ENCODE results near the gene RSPH1.
A peak's percentile ranks its signal among the peaks of the same experiment; 100 is the strongest.

The RSPH1 gene

GRCh38 chr21:42532466-42533181, 36.6 kb upstream of the RSPH1 start:
- peak in 36 of 51 donors; percentile 21 to 90 (median 74) for DNase-seq

- DNase-seq: no peak
Observed at GRCh38 chr21:42531771-42532170, 35.7 kb upstream of the RSPH1 start.

- peak in 1 of 51 donors; percentile 51 for DNase-seq
Observed at GRCh38 chr21:42530167-42530518, 34.1 kb upstream of the RSPH1 start.

DNA sequence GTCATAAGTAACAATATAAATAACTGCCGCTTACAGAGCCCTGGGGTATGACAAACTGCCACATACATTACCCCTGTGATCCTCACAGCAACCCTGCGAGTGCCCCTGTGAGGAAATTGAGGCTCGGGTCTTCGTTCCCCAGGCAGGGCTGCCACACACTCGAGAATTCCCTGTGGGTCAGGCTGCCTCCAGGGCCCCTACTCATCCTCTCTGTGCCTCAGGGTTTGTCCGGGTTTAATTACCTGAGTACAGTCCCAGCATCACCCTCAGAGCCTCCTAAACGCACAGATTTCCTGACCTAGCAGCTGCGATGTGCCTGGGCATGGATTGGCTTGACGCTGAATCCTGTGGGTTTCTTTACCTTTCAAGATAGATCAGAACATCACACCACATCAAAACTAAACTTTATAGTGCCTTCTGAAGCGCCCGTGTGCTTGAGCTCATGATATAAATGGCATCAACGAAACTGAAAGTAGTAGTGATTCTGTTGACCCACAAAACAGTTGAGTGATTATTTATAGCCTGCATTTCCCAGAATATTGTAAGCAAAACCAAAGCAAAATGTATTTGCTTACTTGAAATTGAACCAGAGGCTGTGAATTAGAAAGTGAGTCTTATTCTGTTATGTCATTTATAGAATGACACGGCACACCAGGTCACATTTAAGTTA, 31.6 kb upstream of the RSPH1 start:
- DNase-seq: no peak

GRCh38 chr21:42527127-42527488, 31.1 kb upstream of the RSPH1 start:
- DNase-seq: no peak

DNA sequence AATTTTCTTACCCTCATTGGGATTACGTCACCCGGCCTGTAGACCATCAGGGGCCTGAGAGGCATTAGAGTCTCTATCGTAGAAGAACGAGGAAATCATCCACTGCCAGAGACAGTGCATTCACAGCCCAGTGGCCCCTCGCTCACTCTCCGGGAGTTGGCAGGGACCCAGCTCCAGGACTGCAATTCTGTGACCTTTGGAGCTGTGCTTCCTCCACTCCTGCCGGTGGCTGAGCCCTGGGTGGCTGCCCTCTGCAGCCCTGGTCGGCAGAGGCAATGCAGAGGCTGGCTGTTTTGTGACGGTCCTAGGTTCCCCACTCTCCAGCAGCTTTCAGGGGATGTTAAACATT, 30.3 kb upstream of the RSPH1 start:
- DNase-seq: no peak

DNA sequence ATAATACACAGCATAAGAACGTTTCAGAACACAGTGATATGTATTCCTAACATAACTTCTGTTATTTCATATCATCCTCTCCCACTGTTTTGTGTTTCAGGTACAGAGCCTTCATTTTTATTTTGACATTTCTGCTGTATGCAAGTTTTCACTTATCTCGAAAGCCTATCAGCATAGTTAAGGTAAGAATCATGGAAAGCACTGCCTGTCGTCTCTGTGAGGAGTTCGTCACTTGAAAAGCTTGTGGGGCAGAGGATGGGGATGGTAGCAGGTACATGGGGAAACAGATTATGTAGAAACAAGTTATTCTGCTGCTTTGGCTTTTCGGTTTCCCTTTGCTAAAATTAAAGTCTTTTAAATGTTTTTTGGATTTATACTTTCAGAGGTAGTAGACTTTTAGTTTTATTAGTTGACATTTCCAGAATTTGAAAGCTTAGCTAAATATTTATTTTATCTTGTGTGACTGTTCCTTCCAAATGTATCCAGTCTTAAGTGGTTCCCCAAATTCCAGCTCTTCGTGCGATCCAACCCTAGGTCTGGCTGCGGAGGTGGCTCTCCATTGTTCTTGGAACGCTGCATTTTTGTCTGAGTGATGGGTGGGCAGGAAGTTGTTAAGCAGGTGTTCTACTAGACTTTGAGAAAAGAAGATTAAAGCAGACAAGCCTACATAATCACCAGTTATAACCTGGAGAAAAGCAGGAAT, 29.8 kb upstream of the RSPH1 start:
- DNase-seq: peak in 1 of 51 donors; percentile 19

- peak in 2 of 51 donors; percentile 17 to 19 for DNase-seq
Observed at GRCh38 chr21:42525029-42525581, 29.1 kb upstream of the RSPH1 start.

- DNase-seq: peak in 9 of 51 donors; percentile 17 to 69 (median 41)
Observed at GRCh38 chr21:42524341-42525028, 28.5 kb upstream of the RSPH1 start.

GRCh38 chr21:42523941-42524340, 27.9 kb upstream of the RSPH1 start:
- no peak for DNase-seq

GRCh38 chr21:42523211-42523610, 27.2 kb upstream of the RSPH1 start:
- DNase-seq: no peak

DNA sequence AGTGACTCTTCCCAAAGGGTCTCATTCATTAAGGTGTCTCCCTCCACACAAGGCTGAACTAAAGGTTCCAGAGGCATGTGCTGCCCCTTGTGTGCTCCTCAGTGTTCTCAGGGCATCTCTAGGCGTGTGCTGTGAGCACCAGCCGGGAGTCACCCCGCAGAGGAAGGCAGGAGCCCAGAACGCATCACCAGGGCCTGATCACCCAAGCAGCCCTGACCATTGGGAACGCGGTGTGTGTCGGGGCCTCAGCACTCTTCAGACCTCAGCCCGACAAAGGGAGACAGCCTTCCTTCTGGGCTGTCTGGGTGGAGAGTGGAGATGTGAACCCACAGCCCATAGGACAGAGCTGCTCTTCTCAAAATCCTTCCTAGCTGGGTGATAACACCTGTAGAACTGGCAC, 26.7 kb upstream of the RSPH1 start:
- DNase-seq: no peak

- no peak for DNase-seq
Observed at GRCh38 chr21:42522271-42522670, 26.2 kb upstream of the RSPH1 start.

DNA sequence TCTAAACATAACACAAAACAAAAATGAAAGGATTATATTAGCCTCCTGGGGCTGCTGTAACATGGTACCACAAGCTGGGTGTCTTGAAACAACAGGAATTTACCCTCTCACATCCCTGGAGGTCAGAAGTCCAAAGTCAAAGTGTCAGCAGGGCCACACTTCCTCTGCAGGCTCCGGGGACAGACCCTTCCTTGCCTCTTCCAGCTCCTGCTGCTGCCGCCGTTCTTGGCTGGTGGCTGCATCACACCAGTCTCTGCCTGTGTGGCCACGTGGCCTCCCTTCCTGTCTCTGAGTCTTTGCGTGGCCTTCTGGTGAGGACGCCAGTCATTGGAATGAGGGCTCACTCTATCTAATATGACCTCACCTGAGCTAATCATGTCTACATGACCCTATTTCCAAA, 25.8 kb upstream of the RSPH1 start:
- no peak for DNase-seq

DNA sequence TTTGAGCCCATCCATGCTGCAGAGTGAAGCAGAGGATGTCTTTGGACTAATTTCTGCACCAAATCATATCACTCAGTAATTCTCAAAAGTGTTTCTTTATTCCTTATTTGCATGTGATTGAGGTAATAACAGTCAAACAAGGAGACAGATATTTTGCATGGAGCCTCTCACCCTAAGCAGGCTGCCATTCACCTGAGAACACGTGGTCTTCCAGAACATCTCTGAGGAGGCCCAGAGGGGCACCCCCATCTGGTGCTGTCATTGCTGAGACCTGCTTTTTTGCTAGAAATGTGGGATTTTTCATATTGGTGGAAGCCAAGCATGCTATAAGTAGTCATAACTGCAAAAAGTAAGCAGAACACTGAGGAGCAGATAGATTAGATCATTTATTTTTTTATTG, 25.4 kb upstream of the RSPH1 start:
- no peak for DNase-seq

GRCh38 chr21:42520628-42521253, 24.7 kb upstream of the RSPH1 start:
- peak in 1 of 51 donors; percentile 10 for DNase-seq

DNA sequence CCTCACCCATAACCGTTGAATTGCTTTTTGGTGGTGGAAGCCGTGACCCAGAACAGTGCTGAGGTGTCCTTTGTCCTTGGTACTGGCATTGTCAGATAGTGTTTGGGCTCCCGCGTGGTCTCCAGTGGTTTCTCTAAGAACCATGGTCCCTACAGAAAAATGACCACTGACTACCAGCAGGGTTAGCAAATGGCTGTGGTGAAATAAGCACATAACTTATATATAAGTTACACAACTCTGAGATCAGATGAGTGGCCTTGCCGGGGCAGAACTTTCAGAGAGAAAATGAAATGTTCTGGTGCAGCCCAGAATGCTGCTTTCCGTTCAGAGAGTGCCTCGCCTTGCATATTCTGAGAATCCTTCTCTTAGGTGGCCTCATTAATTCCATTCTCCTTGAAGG, 22.6 kb upstream of the RSPH1 start:
- no peak for DNase-seq

DNA sequence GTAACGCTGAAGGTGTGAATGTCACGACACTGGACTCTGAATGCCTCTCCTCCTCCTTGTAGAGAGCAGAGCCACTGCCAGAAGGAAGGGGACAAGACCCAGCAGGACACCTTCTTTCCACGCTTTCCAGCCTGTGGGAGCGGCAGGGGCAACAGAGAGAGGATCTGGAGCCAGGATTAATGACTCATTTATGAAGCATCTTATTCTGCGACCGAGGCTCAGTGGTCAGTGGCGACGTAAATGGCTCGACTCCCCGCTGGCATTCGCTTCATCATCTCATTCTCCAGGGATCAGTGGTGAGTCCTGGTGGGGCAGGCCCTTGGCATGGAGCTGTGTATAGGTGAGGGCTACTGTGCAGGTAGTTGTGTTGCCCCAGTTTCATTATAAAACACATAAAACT, 22.2 kb upstream of the RSPH1 start:
- no peak for DNase-seq

DNA sequence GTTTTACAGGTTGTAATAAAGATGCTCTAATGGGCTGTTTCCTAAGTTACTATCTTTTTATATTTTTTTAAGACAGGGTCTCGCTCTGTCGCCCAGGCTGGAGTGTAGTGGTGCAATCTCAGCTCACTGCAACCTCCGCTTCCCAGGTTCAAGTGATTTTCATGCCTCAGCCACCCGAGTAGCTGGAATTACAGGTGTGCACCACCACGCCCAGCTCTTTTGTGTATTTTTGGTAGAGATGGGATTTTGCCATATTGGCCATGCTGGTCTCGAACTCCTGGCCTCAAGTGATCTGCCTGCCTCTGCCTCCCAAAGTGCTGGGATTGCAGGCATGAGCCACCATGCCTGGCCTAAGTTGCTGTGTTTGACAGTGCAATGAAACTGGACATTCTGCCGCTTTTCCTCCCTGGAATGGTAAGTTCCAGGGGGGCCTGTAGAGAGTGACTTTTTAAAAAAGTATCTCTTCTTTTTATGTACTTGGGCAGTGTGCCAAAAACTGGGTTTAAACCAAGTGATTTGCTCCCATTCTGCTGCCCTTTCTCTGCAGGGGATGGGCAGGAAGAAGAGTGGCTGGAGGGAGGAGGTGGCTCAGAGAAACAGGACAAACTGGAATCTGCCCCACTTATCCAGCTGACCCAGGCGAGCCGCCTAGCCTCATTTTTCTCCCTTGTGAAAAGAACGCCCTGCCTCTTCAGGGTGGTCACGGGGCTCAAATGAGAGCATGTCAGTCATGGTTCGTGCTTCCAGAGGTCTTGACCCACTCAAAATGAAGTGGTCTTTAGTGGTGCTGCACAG, 19.9 kb upstream of the RSPH1 start:
- DNase-seq: peak in 2 of 51 donors; percentile 29 to 53

GRCh38 chr21:42514883-42515228, 18.8 kb upstream of the RSPH1 start:
- DNase-seq: no peak
